Stimulated activated CD4-positive, alpha-beta T cell treated with anti-CD3 and anti-CD28 coated beads, Interleukin-4, amount 100 ng/mL, for 4 hours (primary cell): ENCODE data around the gene DNAJB8.

Experiments
- DNase-seq, 2 experiments: peaks; one replicate each; pipeline ENCODE4 v3.0.0-alpha.2; 2020

Gene DNAJB8

DNA sequence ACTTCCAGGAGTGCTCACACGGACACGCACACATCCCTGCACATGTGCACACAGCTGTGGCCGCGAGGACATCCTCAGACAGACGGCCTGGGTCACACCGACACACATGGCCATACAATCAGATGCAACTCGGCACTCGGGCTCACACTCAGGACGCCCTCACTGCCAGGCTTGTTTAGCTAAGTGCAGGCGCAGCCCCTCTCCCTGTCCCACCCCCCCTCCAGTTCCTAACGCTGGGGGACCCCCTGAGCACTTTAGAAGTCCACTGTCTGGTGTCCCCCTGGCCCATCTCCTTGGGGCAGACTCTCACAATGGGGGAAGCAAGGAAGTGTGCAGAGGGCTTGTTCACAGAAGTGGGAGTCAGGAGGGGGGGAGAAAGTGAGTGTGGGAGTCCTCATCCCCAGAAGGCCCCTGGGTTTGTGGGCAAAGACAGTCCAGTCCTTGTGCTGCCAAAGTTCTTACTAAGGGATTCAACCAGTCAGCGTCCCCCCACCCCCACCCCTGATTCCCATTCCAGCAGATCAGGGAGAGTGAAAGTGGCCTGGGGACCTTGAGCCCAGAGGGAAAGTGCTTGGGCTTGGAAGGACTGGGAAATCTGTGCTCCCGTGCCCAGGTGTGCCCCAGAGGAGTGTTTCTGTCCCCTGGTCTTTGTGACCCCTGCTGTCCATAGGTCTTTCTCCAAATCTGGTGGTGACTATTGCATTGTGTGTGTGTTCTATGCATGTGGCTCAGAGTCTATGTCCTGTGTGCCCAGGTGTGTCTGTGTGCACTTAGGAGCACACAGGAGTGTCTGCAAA is 27.1 kb upstream of the DNAJB8 start:
- no peak for DNase-seq

DNA sequence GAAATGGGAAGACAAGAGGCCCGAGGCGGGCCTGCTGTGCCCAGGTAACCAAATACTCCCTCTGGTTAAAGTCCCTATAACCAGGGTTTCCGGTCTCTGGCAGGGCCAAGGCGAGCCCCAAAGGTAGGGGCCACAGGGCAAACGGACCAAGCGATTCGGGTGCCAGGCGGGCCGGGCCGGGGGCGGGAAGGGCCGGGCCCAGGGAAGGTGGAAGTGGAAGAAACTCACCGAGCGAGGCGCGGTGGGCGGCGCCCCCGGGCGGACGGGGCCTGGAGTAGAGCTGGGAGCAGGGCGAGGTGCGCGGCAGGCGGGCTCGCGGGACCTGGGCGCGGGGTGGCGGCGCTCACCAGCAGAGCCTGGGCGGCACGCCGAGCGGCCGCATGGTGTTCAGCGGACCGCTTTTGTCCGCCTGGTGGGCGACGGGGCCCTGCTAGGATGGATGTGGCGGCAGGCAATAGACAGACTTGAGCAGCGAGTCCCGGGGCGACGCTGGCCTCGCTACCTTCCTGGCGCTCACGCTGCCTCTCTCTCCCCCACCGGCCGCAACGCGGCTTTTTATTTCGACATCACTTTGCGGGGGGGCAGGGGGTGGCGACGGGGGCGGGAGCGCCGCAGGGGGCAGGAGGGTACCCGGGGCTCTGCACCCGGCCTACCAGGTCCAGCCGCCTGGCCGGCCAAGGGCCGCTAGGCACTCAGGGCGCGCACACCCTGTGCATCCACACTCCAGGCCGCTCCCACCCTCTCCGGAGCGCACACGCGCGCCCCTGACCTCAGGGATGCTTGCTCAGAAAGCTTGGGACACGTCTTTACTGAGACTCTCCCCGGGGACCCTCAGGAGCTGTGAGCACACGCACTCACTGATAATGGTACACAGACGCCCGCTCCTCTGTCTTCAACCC is 26.2 kb upstream of the DNAJB8 start, which contains the start of gene GATA2:
Gene GATA2, minus strand, starts transcription at position 531 of the 899 bp plus-strand sequence. CDS start 6,170 bp downstream, outside the sequence.
- no peak for DNase-seq

DNA sequence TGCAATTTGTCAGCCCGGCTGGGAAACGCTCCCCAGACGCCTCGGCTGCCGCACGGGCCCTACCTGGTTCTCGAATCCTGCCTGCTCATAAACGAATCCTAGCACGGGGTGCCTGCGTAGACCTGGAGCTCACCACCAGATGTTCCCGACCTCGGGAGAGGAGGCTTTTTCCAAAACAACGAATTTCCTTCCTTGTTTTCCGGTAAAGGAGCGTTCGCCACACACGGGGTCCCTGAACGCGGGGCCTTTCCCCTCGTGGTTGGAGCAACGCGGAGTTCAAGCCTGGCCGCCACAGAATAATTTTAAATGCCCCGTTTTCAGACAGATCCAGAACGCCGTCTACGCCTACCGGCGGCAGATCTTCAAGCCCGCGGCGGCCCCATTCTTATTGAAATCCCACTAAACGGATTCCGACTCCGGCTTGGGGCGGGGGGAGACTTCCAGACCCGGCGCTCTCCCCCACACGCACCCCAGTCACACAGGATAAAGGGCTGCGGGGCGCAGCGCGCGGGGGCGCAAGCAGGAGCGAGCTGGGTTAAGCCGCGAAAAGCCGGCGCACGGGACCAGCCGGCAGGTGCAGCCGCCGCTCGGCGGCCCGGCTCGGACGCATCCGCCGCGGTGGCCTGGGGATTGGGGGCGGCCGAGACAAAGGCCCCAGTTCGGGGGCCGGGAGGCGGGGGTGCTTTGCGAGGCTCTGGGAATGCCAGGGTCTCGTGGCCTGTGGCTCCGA is 25.4 kb upstream of the DNAJB8 start:
- no peak for DNase-seq

DNA sequence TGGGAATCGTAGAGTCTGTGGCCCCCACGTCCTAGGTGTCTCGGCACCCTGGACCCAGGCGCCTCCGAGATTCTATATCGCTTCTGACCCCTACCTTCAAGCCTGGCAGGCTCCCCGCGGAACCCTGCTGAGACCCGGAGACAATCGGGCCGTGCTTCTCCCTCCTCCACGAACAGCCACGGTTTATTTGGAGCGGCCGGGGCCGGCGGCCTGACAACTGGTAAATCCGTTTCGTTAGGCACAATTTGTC is 24.9 kb upstream of the DNAJB8 start:
- DNase-seq = no peak

DNA sequence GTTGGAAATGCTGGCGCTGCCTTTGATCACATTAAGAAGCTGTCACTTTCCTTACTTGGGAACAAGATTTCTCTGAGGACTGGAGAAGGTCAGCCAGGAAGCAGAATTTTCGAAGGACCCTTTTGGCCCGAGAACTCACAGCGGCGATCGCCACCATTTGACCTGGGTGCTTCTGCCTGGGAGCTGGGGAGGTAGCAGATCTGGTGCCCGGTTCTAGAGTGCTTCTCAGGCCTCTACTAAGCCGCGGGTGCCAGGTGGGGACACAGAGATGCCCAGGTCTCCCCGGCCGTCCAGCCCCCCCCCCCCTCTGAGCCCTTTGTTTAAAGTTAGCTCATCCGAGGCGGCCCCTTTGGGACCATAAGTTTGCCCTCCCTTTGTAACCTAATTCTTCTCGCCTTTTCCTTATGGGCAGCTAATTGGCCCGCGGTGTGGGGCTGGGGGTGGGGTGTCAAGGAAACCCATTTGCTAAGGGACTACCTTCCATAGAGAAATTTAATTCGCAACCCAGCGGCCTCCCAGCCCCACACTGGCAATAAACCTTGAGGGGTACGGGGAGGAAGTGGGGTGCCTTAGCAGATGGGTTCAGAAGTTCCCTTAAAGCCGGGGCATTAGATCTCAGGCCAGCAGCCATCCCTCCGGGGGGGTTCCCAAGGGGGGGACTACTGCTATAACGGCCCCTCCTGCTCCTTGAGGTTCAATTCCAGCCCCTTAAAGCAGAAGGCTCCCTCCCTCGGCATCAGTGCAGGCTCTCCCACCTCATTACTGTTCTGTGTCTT is 24.4 kb upstream of the DNAJB8 start:
- no peak for DNase-seq

DNA sequence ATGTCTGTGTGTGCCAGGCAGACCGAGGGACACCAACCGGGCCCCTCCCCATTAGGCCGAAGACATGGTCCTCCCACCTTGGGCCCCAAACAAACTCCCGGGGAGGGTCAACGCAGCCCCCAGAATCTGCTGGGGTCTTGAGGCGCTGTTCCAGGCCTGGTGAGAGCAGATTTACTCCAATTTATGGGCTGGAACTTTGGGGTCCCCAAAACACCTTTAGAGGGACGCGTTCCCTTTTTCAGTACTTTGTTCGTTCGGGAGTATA is 23.9 kb upstream of the DNAJB8 start:
- no peak for DNase-seq

DNA sequence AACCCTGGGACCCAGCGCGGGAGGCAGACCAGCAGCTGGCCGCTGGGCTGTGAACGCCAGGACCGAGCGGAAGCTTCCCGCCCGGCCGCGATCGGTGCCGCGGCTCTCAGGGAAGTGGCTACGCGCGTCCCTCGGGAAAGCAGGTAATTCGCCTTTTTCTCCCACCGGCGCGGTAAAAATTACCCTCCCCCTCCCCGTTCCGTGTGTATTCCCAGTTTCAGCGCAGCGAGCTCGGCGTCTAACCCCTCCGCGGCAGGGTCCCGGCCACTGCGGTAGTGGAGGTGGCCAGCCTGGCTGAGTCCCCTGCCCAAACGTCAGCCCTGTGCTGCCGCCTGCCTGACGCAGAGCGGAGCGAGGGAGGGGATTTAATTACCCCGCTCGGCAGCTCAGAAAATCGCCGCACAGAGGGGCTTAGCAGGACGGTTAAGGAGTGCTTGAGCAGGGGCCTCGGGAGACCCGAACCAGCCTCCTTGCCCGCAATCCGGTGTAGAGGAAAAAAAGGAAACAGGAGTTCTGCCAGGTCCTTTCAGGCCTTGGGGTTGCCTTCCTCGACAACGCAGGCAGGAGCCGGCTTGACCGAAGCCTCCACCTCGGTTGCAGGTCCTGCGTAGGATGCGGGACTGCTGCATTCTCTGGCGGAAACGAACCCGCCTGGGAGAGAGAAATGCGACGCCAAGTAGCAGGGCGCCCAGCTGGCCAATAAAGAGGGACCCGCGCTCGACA is 23.4 kb upstream of the DNAJB8 start:
- no peak for DNase-seq

DNA sequence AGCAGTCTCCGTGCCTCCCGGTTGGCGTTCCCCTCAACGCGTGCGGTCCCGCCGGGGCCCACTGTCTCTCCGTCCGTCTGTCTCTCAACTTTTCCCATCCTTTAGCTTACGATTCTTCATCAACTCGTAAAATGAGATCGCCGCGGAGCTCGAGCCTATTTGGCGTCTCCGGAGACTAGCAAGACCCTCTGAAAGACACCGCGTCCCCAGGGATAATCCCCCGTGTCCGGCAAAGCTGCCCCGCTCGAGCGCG is 22.9 kb upstream of the DNAJB8 start:
- no peak for DNase-seq

DNA sequence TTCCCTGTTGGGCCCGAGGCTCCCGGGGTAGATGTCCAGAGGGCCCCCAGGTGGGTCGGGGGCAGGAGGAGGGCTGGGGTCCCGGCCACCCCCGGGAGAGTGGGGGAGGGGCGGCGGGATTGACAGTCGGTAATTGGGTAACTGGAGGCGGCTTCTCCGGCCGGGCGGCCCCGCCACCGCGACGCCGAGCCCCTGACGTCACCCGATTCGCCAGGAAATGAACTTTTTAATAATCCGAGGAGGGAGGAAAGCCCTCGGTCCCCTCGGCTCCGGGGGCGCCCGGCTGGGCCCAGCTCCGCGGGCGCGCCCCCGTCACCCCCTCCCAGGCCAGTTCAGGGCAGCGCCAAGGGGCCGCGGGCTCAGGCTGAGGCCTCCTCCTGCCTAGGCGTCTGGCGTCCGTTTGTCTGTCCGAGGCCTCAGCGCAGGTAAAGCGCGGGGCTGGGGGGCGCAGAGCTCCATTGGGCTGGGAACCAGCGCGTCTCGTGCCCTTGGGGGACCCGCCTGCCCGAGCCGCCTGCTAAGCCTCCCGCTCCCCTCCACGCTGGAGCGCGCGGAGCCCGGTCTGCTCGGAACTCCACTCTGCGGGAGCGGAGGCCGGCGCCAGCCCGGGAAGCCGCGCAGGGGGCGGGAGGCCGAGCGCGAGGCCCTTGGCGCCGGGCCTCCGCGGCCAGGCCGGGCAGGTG is 22.4 kb upstream of the DNAJB8 start:
- DNase-seq = peak in 1 of 2 experiments; percentile 39

DNA sequence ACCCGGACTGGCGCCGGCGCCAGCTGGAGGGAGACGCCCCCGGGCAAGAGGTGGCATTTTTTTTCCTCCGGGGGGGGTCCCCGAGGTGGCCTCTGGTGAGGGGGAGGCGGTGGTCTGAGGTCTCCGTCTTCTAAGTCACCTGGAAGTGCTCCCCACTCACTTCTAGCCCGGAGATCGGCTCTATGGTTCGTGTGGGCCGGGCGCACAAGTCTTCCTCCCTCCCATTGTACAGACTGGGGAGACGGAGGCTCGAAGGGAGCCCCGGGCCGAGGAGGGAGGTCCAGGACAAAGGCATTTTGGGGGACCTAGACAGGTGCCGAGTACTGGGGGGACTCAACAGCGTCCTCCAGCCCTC is 21.9 kb upstream of the DNAJB8 start:
- DNase-seq = no peak

DNA sequence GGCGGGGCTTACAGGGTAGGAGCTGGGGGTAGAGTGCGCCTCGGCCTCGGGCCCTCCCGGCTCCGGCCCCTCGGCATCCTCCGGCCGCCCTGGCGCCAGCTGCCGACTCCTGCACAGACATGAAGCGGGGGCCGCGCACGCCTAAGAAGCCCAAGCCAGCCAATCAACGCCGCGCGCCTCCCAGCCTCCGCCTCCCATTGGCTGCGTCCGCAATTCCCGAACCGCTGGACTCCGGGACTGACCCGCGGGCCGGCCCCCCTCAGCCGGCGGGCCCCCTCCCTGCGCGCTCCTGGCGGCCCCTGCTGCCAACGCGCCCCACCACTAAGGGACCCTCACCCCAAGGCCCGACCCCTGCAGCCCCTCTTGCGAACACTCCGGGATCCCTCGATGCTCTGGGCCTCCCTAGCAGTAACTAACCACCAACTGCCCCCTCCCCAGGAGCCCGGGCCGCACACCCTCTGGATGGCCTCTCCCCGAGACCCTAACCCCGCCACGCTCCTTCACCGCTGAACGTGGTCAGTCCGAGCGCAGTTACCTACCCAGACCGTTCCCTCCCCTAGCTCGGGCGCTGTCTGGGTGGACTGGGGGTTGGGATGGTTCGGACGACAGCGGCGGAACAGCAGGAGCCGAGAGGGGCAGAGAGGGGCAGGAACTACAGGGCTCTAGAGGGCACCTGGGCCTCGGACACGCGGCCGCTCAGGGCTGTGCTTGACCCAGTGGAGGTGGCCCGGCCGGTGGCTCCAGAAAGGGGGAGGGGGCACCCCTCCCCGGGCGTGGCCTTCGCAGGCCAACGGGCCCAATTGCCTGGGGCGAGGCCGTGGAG is 21.3 kb upstream of the DNAJB8 start:
- peak in 1 of 2 experiments; percentile 45 for DNase-seq

DNA sequence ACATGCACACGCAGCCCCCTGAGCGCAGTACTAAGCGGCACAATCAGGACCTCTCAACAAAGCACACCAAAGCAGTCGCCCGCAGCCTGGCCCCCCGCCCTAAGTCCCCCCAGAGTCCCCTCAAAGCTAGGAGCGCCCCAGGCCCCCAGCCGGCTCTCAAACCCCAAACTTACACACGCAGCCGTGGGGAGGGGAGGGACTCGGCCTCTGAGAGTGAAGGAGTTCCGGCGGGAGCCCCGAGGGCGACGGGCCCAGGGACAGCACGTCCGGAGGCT is 20.8 kb upstream of the DNAJB8 start:
- DNase-seq = no peak

DNA sequence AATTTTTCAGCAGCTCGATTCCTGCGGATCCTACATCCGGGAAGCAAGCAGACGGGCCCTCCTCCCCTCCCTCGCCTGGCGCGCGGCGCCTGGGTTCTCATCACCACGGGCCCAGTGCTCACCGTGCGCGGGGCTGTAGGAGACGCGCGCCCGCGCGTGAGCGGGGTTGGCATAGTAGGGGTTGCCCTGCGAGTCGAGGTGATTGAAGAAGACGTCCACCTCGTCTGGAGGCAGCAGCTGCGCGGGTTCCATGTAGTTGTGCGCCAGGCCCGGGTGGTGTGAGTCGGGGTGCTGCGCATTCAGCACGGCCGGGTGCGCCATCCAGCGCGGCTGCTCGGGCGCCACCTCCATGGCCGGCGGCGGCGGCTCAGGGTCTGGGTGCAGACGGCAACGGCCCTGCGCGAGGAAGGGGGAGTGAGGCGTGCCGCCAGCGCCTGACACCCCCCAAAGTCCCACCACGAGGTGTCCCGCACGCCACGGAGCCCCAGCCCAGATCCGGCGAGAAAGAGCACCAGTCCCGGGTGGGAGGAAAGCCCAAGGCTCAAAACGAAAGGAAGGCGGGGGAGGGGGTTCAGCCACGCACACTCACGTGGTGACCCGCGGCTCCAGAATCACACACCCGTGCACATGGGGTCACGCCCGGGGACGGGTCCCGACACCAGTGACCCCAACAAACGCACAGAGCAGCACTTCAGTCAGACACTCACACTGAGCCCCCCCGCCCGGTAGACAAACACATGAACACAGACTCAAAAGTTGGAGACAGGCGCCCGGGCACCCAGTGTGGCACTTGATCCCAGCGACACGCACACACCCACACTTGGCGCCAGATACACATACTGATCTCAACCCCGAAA is 20.2 kb upstream of the DNAJB8 start:
- DNase-seq = no peak

DNA sequence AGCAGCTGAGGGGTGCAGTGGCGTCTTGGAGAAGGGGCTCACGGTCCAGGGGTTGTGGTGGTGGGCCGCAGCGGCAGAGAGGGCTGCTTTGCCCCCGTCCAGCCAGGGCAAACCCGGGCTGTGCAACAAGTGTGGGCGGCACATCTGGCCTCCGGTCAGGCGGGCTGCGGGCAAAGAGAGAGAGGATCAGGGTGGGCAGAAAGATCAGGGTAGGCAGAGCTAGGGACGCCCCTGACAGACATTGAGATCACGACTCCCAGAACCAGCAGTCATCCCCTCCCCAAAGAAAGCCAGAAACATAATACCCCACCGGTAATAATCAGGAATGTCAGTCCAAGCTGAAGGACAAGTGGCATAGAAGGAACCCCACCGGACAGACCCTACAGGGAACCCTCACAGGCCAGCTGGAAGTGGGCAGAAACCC is 19.5 kb upstream of the DNAJB8 start:
- DNase-seq = no peak

DNA sequence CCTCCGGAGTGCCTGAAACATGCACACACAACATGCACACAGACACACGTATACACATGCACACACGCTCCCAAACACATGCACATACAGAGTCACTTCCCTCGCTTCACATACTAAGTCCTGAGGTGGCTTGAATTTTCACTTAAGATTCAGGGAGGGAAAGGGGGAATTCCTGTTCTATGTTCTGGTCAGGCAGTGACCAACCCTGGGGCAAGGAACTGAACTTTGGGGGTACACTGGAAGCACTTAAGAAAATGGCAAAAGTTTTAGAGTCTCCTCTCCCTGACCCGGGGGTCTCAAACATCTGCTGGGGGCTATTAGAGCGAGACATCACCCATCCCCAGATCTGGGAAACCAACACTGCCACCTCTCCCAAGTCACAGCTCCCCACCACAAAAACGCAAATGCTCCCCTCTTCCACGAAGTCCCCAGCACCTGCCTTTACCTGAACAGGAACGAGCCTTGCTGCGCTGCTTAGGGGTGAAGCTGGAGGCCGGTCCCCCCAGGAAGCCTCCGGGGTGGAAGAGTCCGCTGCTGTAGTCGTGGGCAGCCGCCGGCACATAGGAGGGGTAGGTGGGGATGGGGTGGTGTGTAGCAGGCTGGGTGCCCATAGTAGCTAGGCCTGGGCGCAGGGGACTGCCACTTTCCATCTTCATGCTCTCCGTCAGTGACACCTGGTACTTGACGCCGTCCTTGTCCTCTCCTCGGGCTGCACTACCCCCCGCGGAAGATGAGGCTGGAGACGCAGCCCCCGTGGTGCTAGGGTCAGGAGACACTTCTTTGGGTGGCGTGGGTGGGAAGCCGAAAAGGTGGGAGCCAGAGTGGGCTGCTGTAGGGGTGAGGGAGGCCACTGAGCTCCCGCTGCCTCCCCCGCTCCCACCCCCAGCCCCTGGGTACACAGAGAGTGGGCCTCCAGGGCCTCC is 18.9 kb upstream of the DNAJB8 start:
- no peak for DNase-seq

DNA sequence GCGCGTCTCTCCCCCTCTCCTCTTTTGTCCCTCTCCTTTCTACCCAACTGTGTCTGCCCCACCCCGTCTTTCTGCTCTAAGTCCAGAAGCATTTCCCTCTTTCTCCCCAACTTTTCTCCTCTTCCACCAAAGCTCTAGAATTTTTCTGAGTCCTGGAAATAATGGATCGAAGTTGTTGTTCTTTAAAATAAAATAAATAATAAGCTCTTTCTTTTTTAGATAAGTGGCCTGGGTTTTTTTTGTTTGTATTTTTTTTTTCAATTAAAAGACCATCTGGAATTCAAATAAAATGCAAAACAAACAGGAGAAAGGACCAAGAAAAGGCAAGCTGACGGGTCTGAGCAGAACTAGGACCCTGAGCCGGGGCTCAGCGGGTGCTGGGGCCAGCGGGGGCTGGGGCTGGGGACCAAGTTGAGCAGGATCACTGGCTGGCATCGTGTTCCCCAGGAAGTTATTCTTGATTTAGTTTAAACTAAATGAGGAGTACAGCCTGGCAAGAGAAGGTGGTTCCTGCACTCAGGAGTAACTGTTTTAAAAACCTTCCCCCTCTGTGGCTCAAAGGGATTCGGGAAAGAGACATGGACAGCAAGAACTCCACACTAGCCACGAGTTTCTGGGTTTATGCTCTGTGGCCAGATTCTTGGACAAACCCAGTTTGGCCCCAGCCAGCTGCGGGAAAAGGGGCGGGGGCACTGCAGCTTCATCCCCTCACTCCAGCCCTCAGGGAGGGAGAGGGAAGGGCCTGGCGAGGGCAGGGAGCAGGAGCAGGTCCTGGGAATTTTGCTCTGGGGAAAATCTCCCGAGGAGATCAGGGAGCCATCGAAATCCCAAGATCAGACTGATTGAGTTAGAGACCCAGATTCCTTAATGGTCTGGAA is 18.0 kb upstream of the DNAJB8 start:
- no peak for DNase-seq

DNA sequence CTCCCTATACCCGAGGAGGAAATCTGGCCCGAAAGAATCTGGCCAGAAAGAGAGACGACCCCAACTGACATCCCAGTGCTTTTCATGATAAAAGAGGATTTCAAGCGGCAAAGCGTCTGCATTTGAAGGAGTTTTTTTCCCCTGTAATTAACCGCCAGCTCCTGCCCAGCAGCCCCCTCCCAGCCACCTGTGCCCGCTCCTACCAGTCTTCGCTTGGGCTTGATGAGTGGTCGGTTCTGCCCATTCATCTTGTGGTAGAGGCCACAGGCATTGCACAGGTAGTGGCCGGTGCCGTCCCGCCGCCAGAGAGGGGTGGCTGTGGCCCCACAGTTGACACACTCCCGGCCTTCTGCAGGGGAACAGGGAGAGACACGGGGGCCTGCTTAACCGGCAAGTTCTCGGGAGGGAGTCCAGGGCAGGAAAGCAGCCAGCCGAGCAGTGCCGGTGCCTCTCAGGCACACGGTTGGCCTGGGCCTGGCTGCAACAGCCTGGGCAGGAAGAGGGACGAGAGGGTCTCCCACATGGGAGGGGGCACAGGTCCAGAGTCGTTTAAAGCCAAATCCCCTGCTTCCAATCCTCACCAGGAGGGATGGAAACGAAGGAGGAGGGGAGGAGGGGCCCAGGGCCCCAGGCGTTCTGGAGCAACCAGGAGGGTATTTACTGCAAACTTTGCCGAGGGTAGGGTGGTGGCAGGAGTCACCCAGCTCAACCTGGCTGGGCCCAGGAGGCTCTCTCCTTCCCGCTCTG is 17.1 kb upstream of the DNAJB8 start:
- no peak for DNase-seq
